Endothelial cell of umbilical vein (primary cell): ENCODE data around the gene PRRC1. TPM values are rescaled to one million over a fixed set of nuclear protein-coding genes. Genes with fewer than 3 reads are reported as not detected.

Experiments
- BruUV-seq: library from RNA; stranded (reverse); fragments of 400-500 nt; replicated peaks from 2 replicates; lab custom pipeline; 2021; lab: Mats Ljungman, UMichigan
- CTCF ChIA-PET: fragments of 300-600, 350-600 bp; sonication (Branson Sonifier 250); formaldehyde crosslinking; loops from one replicate; lab custom pipeline; 2021; ENCODE audit warnings: antibody characterized with exemption, inconsistent platforms; lab: Charles Lee
- POLR2A ChIA-PET: fragments of 300-600, 350-600 bp; sonication (Branson Sonifier 250); formaldehyde crosslinking; loops from one replicate; lab custom pipeline; 2021; ENCODE audit warnings: antibody characterized with exemption, inconsistent platforms; lab: Charles Lee
- DNase-seq: peaks from one replicate; pipeline ENCODE4 v3.0.0-alpha.2; 2011; ENCODE audit warnings: low read depth, low spot score
- FAIRE-seq: peaks from 2 replicates; lab custom pipeline; 2011; peaks lifted over from hg19 to GRCh38; lab: Jason Lieb, UNC
- H2AFZ ChIP-seq: 2 replicates; pipeline ENCODE4 v1.6.0; 2012; ENCODE audit warnings: low read depth, low read length, control low read depth, inconsistent platforms
- H3K27ac ChIP-seq: 2 replicates; pipeline ENCODE4 v1.5.1; 2011; ENCODE audit warnings: low read depth, mild to moderate bottlenecking, control low read depth, low read length, moderate library complexity; ENCODE audit not compliant: insufficient read depth
- H3K27me3 ChIP-seq, 2 experiments: 2 replicates each; pipeline versions ENCODE4 v1.6.0 to v1.6.1; 2011; ENCODE audit warnings: low read length in 2 of 2, mixed read lengths in 1 of 2; ENCODE audit not compliant: control insufficient read depth in 2 of 2, insufficient read depth in 2 of 2
- H3K36me3 ChIP-seq, 2 experiments: 2 replicates in 1 of 2; 3 replicates in 1 of 2; pipeline ENCODE4 v1.5.1; 2011; ENCODE audit warnings: low read length in 2 of 2, mild to moderate bottlenecking in 1 of 2, moderate library complexity in 1 of 2; ENCODE audit not compliant: control insufficient read depth in 2 of 2, insufficient read depth in 2 of 2; ENCODE audit errors: extremely low read depth in 1 of 2
- H3K4me1 ChIP-seq: 3 replicates; pipeline ENCODE4 v1.5.1; 2011; ENCODE audit warnings: mild to moderate bottlenecking, low read length; ENCODE audit not compliant: control insufficient read depth, insufficient read depth; ENCODE audit errors: extremely low read depth
- H3K4me2 ChIP-seq: 2 replicates; pipeline ENCODE4 v1.6.1; 2011; ENCODE audit warnings: low read length, control low read depth, mixed read lengths; ENCODE audit not compliant: insufficient read depth
- H3K4me3 ChIP-seq, 3 experiments: fragments of 200-600 bp in 1 of 3; sonication (generic), shearing (Covaris generic) in 1 of 3; replicated peaks in 1 of 3; 2 replicates each; pipeline ENCODE4 v1.5.1; 2011 to 2016; ENCODE audit warnings: control low read depth in 3 of 3, low read length in 3 of 3, mild to moderate bottlenecking in 2 of 3, inconsistent platforms in 1 of 3, low read depth in 1 of 3, moderate library complexity in 1 of 3; ENCODE audit not compliant: insufficient read depth in 1 of 3
- H3K79me2 ChIP-seq: 2 replicates; pipeline ENCODE4 v1.6.0; 2012; ENCODE audit warnings: low read length, inconsistent platforms; ENCODE audit not compliant: control insufficient read depth, insufficient read depth
- H3K9ac ChIP-seq: replicated peaks from 2 replicates; pipeline ENCODE3; 2011; ENCODE audit warnings: low read length, control low read depth; ENCODE audit not compliant: insufficient read depth; ENCODE audit errors: extremely low read depth
- H3K9me1 ChIP-seq: replicated peaks from 3 replicates; pipeline ENCODE4 v1.6.0; 2011; ENCODE audit warnings: mild to moderate bottlenecking, low read length; ENCODE audit not compliant: control insufficient read depth, insufficient read depth; ENCODE audit errors: extremely low read depth
- H3K9me3 ChIP-seq: replicated peaks from 2 replicates; pipeline ENCODE4 v1.5.1; 2012; ENCODE audit warnings: low read length, inconsistent platforms; ENCODE audit not compliant: control insufficient read depth, insufficient read depth
- H4K20me1 ChIP-seq: replicated peaks from 2 replicates; pipeline ENCODE3; 2011; ENCODE audit warnings: mild to moderate bottlenecking, low read length; ENCODE audit not compliant: control insufficient read depth, insufficient read depth; ENCODE audit errors: extremely low read depth
- EZH2 ChIP-seq: IDR thresholded peaks from 2 replicates; pipeline ENCODE4 v1.6.1; 2012; ENCODE audit warnings: borderline replicate concordance, low read depth, mild to moderate bottlenecking, moderate library complexity, low read length, inconsistent platforms; ENCODE audit not compliant: severe bottlenecking
- FOS ChIP-seq: IDR thresholded peaks from 2 replicates; pipeline ENCODE4 v1.6.1; 2011; ENCODE audit warnings: mild to moderate bottlenecking, low read length, moderate library complexity, borderline replicate concordance; ENCODE audit not compliant: insufficient read depth
- GATA2 ChIP-seq: IDR thresholded peaks from 2 replicates; pipeline ENCODE4 v1.7.0; 2011; ENCODE audit warnings: low read depth, mild to moderate bottlenecking, moderate library complexity, mixed read lengths, low read length; ENCODE audit not compliant: insufficient read length, insufficient read depth
- JUN ChIP-seq: IDR thresholded peaks from 2 replicates; pipeline ENCODE4 v1.6.1; 2011; ENCODE audit warnings: borderline replicate concordance, low read depth; ENCODE audit not compliant: insufficient read length, insufficient read depth
- MYC ChIP-seq: IDR thresholded peaks from one replicate; pipeline ENCODE4 v1.6.1; 2011; ENCODE audit warnings: mild to moderate bottlenecking, low read depth, low read length
- POLR2A ChIP-seq: IDR thresholded peaks from 2 replicates; pipeline ENCODE4 v1.6.1; 2012; ENCODE audit warnings: low read depth, mild to moderate bottlenecking, control low read depth, low read length
- POLR2AphosphoS5 ChIP-seq: IDR thresholded peaks from 2 replicates; pipeline ENCODE4 v1.6.1; 2012; ENCODE audit warnings: low read depth, mild to moderate bottlenecking, control low read depth, low read length, moderate library complexity; ENCODE audit not compliant: insufficient read depth
- dilution Hi-C: fragments of 300-500 bp; cut with MboI; formaldehyde crosslinking; loops from one replicate; pipeline ENCODE4 v1.15.0; 2019; ENCODE audit warnings: low sequenced_read_pairs; ENCODE audit not compliant: extremely low pct_ligation_motif_present
- intact Hi-C: fragments of 100-400 bp; cut with micrococcal nuclease; formaldehyde crosslinking; loops from one replicate; pipeline ENCODE4 v1.10.0; 2022
- polyA plus RNA-seq, 4 experiments: library from polyadenylated mRNA; depleted of rRNA in 3 of 4; stranded (reverse) in 3 of 4; unstranded in 1 of 4; fragments of >200 nt; gene quantifications; 2 replicates each; pipeline versions ENCODE4 v1.2.1 to v1.2.3, GENCODE V29; 2011 to 2012; ENCODE audit warnings: missing spikeins in 1 of 4
- total RNA-seq: library from RNA; stranded (reverse); gene quantifications from 2 replicates; pipeline ENCODE4 v1.2.3, GENCODE V29; 2021
- TF ChIP-seq, protein P1 (sequence below), 2 donors: IDR thresholded peaks; 1 replicate in 1 of 2; 2 replicates in 1 of 2; pipeline ENCODE4 v1.5.1; 2011; ENCODE audit warnings: low read length in 2 of 2, mild to moderate bottlenecking in 2 of 2, moderate library complexity in 2 of 2, control low read depth in 1 of 2, inconsistent platforms in 1 of 2, low read depth in 1 of 2; ENCODE audit not compliant: insufficient read depth in 1 of 2; ENCODE audit errors: extremely low read depth in 1 of 2
- TF ChIP-seq, protein P2 (sequence below): IDR thresholded peaks from 2 replicates; pipeline ENCODE4 v1.6.1; 2011; ENCODE audit not compliant: insufficient read depth, insufficient read length

PRRC1 gene
- total and polyA plus RNA-seq, 2 donors (not counting 3 experiments of a cell fraction or from before 2014, with no cell fraction given): 64.4 to 77.6 TPM

DNA sequence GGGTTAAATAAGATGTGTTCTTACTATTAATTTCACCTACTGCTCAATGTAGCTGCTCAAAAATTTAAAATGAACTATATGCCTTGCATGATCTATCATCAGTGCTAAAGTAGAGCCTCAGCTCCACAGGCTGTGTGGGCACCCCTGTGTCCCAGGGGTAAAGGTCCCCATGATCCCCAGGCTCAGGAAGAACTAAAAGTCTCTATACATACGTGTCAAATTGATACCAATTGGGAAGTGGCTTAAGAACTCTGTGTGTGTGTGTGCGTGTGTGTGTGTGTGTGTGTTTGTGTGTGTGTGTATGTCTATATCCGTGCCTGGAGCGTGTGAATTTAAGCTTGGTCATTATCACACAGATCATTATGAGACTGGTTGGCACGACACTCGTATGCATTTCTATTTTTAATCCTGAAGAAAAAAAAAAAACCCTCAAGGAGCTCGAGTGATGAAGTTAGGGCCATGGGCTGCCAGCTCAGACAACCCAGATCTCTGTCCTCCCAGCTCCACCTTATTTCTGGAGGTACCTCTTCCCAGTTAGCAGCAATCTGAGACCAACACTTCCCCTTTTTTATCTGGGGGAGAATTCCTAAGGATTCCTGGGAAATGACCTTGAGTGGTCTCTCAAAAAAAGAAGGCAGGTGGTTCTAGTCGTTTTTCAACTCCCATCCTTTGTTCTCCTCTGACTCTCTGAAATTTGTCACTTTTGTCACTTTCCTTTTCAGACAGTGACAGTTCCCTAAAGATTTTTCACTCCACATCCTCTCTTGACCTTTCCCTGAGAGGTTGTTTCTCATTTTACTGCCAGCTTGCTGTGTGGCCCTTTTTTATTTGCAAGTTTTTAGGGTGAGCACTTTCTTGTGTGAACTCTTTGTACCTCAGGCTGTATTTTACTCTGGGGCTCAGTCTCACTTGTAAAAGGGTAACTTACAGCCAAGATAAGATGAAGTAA, 85.7 kb downstream of the PRRC1 start:
- Histone ChIP-seq H3K4me3 (no peak overlapping the region), H3K79me2 (no peaks in the 10 kb centered on the region), H3K9me3 (no peaks in the 10 kb centered on the region), H3K4me1 (no peaks in the 10 kb centered on the region), H3K9ac (no peak overlapping the region), H4K20me1 (no peaks in the 10 kb centered on the region), H3K4me2 (no peak overlapping the region), H3K27ac (no peak overlapping the region), H3K36me3 (no peaks in the 10 kb centered on the region), H3K9me1 (no peaks in the 10 kb centered on the region), H3K27me3 (peaks cover 0 to 2% of the 10 kb centered on the region in 2 experiments), H2AFZ (no peak overlapping the region)
- dilution Hi-C loops: no loop called here
- FAIRE-seq (no peak), DNase-seq (no peak)
- intact Hi-C loops: no loop called here
- ChIA-PET POLR2A (no interaction called here), CTCF (interaction anchor here (0.7 kb wide), 1 partner anchor 1106 kb away, joined by 3 read pairs; no protein-coding TSS in a partner anchor)
- no peak for TF ChIP-seq EZH2
- TF ChIP-seq, protein P1, sequence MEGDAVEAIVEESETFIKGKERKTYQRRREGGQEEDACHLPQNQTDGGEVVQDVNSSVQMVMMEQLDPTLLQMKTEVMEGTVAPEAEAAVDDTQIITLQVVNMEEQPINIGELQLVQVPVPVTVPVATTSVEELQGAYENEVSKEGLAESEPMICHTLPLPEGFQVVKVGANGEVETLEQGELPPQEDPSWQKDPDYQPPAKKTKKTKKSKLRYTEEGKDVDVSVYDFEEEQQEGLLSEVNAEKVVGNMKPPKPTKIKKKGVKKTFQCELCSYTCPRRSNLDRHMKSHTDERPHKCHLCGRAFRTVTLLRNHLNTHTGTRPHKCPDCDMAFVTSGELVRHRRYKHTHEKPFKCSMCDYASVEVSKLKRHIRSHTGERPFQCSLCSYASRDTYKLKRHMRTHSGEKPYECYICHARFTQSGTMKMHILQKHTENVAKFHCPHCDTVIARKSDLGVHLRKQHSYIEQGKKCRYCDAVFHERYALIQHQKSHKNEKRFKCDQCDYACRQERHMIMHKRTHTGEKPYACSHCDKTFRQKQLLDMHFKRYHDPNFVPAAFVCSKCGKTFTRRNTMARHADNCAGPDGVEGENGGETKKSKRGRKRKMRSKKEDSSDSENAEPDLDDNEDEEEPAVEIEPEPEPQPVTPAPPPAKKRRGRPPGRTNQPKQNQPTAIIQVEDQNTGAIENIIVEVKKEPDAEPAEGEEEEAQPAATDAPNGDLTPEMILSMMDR (IDR thresholded peaks at IDR 0.05; ENCODE audit: extremely low read depth in 1 of 2, insufficient read depth in 1 of 2, low read depth in 1 of 2, low read length in 2 of 2): no peak
- TF ChIP-seq JUN: no peak
- TF ChIP-seq MYC: no peak
- TF ChIP-seq FOS: no peak
- TF ChIP-seq POLR2A: no peak
- TF ChIP-seq GATA2: no peak
- TF ChIP-seq, protein P2, sequence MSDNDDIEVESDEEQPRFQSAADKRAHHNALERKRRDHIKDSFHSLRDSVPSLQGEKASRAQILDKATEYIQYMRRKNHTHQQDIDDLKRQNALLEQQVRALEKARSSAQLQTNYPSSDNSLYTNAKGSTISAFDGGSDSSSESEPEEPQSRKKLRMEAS: no peak
- no peak for TF ChIP-seq POLR2AphosphoS5
- no TSS peak for BruUV-seq

Other genes starting within 250 kb of the PRRC1 start
- 0.21 and 1.00 TPM in 2 replicates for gene MEGF10, start 226.8 kb upstream of the PRRC1 start, total RNA-seq
- gene MEGF10, start 226.8 kb upstream of the PRRC1 start, polyA plus RNA-seq: 0.30 and 0.41 TPM in 2 replicates
- not detected in 2 replicates for gene CTXN3, start 131.4 kb downstream of the PRRC1 start, total RNA-seq
- not detected in 2 replicates for gene CTXN3, start 131.4 kb downstream of the PRRC1 start, polyA plus RNA-seq
- not detected in 2 replicates for gene CCDC192, start 185.8 kb downstream of the PRRC1 start, total RNA-seq
- gene CCDC192, start 185.8 kb downstream of the PRRC1 start, polyA plus RNA-seq: not detected in 2 replicates